Vagina (tissue), 2 donors: ENCODE measurements around the gene TMEM235. TPM values are rescaled to one million over a fixed set of nuclear protein-coding genes. Genes with fewer than 3 reads are reported as not detected.
A peak's percentile ranks its signal among the peaks of the same experiment; 100 is the strongest.
"Not testable (repeated sequence)": the region's sequence is repeated elsewhere in the genome, so short reads cannot be mapped to it uniquely, and the experiment has no call there.

Source experiments
- DNase-seq, 2 donors: peaks; one replicate each; pipeline ENCODE4 v3.0.0-alpha.2; 2017; ENCODE audit errors: extremely low spot score in 2 of 2
- H3K27ac ChIP-seq: fragments of 200-600 bp; sonication (generic); one replicate; pipeline ENCODE4 v1.5.1; 2019
- H3K27me3 ChIP-seq: fragments of 200-600 bp; sonication (generic); one replicate; pipeline ENCODE4 v1.5.1; 2019
- H3K36me3 ChIP-seq, 2 donors: fragments of 200-600 bp; sonication (generic); one replicate each; pipeline ENCODE4 v1.5.1; 2017 to 2019
- H3K4me1 ChIP-seq: fragments of 200-600 bp; sonication (generic); one replicate; pipeline ENCODE4 v1.5.1; 2019
- H3K4me3 ChIP-seq, 2 donors: fragments of 200-600 bp; sonication (generic); 1 replicate in 1 of 2; 2 replicates in 1 of 2; pipeline ENCODE4 v1.5.1; 2016 to 2019
- H3K9me3 ChIP-seq: fragments of 200-600 bp; sonication (generic); one replicate; pipeline ENCODE4 v1.5.1; 2019
- POLR2A ChIP-seq, 2 donors: fragments of 450-650 bp; IDR thresholded peaks; one replicate each; pipeline ENCODE4 v1.6.1; 2017; ENCODE audit warnings: antibody characterized with exemption in 2 of 2, mild to moderate bottlenecking in 2 of 2, moderate library complexity in 2 of 2
- POLR2AphosphoS5 ChIP-seq, 2 donors: sonication (generic); formaldehyde crosslinking; IDR thresholded peaks; one replicate each; pipeline ENCODE4 v1.9.0; 2017; ENCODE audit warnings: antibody characterized with exemption in 2 of 2, mild to moderate bottlenecking in 2 of 2, low read depth in 1 of 2; ENCODE audit not compliant: insufficient read depth in 1 of 2
- intact Hi-C: fragments of 100-400 bp; cut with DNase I; formaldehyde crosslinking; loops from one replicate; pipeline ENCODE4 v1.15.1; 2023
- total RNA-seq: library from RNA; depleted of rRNA; stranded (reverse); fragments of >200 nt; gene quantifications from one replicate; pipeline ENCODE4 v1.2.3, GENCODE V29; 2016
- TF ChIP-seq, protein P1 (sequence below), 3 experiments: fragments of 450-650 bp in 2 of 3; fragments of 200-600 bp in 1 of 3; sonication (generic) in 1 of 3; IDR thresholded peaks; one replicate each; pipeline ENCODE4 v1.5.1; 2017 to 2019; ENCODE audit warnings: antibody characterized with exemption in 3 of 3, mild to moderate bottlenecking in 2 of 3, moderate library complexity in 2 of 3

TMEM235 gene
- total RNA-seq, 1 donor from 2014 or later = not detected

GRCh38 chr17:78252111-78252634 is 20.7 kb downstream of the TMEM235 start:
- intact Hi-C loops = loop anchor here (5.0 to 10.0 kb wide), 2 partner anchors 140 to 173 kb away; no protein-coding TSS in a partner anchor
- no peak for DNase-seq
- H3K27ac ChIP-seq = no peak overlapping the region

DNA sequence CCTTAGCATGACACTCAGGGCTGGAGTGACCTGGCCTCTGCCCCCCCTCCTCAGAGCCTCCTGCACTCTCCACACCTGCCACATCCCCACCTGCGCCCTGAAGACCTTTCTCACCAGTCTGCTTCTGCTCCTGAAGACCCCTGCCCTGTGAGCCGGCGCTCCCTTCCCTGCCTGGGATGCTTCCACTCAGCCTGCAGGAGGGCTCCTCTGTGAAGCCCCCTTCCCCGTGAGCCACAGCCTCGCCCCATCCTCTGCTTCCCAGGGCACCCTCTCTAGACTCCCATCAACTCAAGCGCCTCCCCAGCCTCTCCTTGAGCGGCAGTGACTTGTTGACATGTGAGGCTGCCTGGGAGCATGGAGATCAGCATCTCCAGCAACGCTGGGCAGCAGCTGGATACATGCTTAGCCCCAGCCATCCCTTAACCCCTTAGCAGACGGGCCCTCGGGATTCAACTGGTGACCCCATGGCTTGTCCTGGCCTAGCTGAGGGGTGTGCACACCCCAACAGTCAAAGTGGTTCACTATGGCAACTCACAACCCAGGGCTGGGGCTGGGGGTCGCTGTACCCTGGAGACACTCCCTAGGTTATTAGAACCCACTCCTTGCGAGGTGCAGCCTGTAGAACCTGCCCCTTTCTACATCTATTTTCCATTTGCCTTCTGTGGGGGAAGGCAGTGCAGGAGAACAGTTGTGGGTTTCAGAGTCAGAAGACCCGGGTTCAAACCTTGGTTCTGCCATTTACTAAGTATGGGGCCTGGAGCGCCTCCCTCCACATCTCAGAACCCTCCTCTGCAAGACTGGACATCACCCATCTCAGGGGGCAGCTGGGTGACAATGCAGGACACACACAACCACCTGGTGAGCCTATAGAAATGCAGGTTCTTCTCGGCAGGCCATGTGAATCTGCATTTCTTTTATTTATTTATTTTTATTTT is 21.5 kb downstream of the TMEM235 start:
- Histone ChIP-seq H3K4me1 (peaks cover 25% of the 10 kb centered on the region), H3K27ac (no peak overlapping the region)

More at GRCh38 chr17:78252111-78252634, 20.7 kb downstream of the TMEM235 start:
- Histone ChIP-seq H3K27me3 (no peaks in the 10 kb centered on the region), H3K36me3 (no peaks in the 10 kb centered on the region), H3K4me3 (no peak overlapping the region), H3K9me3 (no peaks in the 10 kb centered on the region), H3K4me1 (peaks cover 25% of the 10 kb centered on the region)
- TF ChIP-seq POLR2A (IDR thresholded peaks at IDR 0.05) = no peak
- TF ChIP-seq POLR2AphosphoS5 (IDR thresholded peaks at IDR 0.05; ENCODE audit: insufficient read depth in 1 of 2, low read depth in 1 of 2) = peak in 1 of 2 donors; percentile 16

DNA sequence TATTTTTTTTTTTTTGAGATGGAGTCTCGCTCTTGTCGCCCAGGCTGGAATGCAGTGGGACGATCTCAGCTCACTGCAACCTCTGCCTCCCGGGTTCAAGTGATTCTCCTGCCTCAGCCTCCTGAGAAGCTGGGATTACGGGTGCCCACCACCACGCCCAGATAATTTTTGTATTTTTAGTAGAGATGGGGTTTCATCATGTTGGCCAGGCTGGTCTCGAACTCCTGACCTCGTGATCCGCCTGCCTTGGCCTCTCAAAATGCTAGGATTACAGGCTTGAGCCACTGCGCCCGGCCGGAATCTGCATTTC is 22.2 kb downstream of the TMEM235 start:
- not testable (repeated sequence) for H3K27ac ChIP-seq, H3K27me3 ChIP-seq, DNase-seq, H3K36me3 ChIP-seq, H3K9me3 ChIP-seq
- intact Hi-C loops = loop anchor here (5.0 to 10.0 kb wide), 2 partner anchors 141 to 171 kb away; no protein-coding TSS in a partner anchor
- Histone ChIP-seq H3K4me3 (peak overlapping the region; percentile 86 to 92), H3K4me1 (peaks cover 32% of the 10 kb centered on the region)

More for the DNA sequence above, 21.5 kb downstream of the TMEM235 start:
- intact Hi-C loops = loop anchor here (5.0 to 10.0 kb wide), 2 partner anchors 141 to 172 kb away; no protein-coding TSS in a partner anchor
- no peaks in the 10 kb centered on the region for H3K36me3 ChIP-seq
- no peaks in the 10 kb centered on the region for H3K9me3 ChIP-seq
- DNase-seq = no peak
- H3K27me3 ChIP-seq = no peaks in the 10 kb centered on the region
- TF ChIP-seq POLR2A (IDR thresholded peaks at IDR 0.05) (no peak), POLR2AphosphoS5 (IDR thresholded peaks at IDR 0.05; ENCODE audit: insufficient read depth in 1 of 2, low read depth in 1 of 2) (peak in 1 of 2 donors; percentile 3)
- TF ChIP-seq, protein P1, sequence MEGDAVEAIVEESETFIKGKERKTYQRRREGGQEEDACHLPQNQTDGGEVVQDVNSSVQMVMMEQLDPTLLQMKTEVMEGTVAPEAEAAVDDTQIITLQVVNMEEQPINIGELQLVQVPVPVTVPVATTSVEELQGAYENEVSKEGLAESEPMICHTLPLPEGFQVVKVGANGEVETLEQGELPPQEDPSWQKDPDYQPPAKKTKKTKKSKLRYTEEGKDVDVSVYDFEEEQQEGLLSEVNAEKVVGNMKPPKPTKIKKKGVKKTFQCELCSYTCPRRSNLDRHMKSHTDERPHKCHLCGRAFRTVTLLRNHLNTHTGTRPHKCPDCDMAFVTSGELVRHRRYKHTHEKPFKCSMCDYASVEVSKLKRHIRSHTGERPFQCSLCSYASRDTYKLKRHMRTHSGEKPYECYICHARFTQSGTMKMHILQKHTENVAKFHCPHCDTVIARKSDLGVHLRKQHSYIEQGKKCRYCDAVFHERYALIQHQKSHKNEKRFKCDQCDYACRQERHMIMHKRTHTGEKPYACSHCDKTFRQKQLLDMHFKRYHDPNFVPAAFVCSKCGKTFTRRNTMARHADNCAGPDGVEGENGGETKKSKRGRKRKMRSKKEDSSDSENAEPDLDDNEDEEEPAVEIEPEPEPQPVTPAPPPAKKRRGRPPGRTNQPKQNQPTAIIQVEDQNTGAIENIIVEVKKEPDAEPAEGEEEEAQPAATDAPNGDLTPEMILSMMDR (IDR thresholded peaks at IDR 0.05) = no peak
- H3K4me3 ChIP-seq = no peak overlapping the region

- Histone ChIP-seq H3K4me3 (peak overlapping the region; percentile 86 to 92), H3K4me1 (peaks cover 36% of the 10 kb centered on the region), H3K9me3 (no peaks in the 10 kb centered on the region), H3K36me3 (no peaks in the 10 kb centered on the region), H3K27ac (peak overlapping the region; percentile 77), H3K27me3 (no peaks in the 10 kb centered on the region)
- no peak for TF ChIP-seq POLR2A (IDR thresholded peaks at IDR 0.05)
- peak; percentile 59 to 83 for TF ChIP-seq POLR2AphosphoS5 (IDR thresholded peaks at IDR 0.05; ENCODE audit: insufficient read depth in 1 of 2, low read depth in 1 of 2)
- TF ChIP-seq, protein P1 (IDR thresholded peaks at IDR 0.05) = peak in 1 of 3 experiments; percentile 21
- no peak for DNase-seq
- intact Hi-C loops = loop anchor here (5.0 to 10.0 kb wide), 2 partner anchors 142 to 171 kb away; no protein-coding TSS in a partner anchor
Observed at GRCh38 chr17:78253946-78254672, 22.7 kb downstream of the TMEM235 start.

DNA sequence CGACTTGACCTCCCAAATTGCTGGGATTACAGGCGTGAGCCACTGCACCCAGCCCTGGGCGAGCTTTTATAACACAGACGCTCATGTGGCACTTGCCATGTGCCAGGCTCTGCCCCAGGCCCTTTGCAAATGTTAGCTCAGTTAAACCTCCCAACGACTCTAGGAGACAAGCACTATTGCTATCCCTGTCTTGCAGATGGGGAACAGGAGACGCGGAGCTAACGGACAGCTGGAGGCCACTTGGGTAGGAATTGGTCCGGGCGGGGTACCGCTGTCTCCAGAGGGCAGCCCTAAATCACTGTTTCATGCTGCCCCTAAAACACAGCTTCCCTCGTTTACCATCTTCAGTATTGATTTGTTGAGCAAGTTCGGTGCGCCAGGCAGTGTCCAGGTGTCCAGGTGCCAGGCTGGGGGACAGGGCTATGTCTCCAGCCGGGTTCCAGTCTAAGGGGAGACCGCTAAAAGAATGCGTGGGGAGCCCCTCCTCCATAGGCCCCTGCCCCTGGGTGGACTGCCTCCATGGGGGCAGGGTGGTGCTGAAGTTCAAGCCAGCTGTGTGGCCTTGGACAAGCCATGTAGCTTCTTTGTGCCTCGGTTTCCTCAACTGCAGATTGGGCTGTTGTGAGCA is 23.7 kb downstream of the TMEM235 start:
- TF ChIP-seq, protein P1 (IDR thresholded peaks at IDR 0.05) = no peak
- no peak for TF ChIP-seq POLR2A (IDR thresholded peaks at IDR 0.05)
- no peak for TF ChIP-seq POLR2AphosphoS5 (IDR thresholded peaks at IDR 0.05; ENCODE audit: insufficient read depth in 1 of 2, low read depth in 1 of 2)
- no peaks in the 10 kb centered on the region for H3K36me3 ChIP-seq
- H3K9me3 ChIP-seq = no peaks in the 10 kb centered on the region
- no peak overlapping the region for H3K4me3 ChIP-seq
- intact Hi-C loops = loop anchor here (10.0 kb wide), 1 partner anchor 170 kb away; no protein-coding TSS in a partner anchor
- no peaks in the 10 kb centered on the region for H3K27me3 ChIP-seq
- H3K4me1 ChIP-seq = peaks cover 36% of the 10 kb centered on the region
- no peak overlapping the region for H3K27ac ChIP-seq
- DNase-seq = no peak
